HG02610 (cell line): Measurements from ENCODE around the gene FN3KRP.
"Not testable (repeated sequence)": the region's sequence is repeated elsewhere in the genome, so short reads cannot be mapped to it uniquely, and the experiment has no call there.

Source experiments
- ATAC-seq: cut with Tn5 transposase; IDR thresholded peaks from one replicate; pipeline ENCODE4 v1.9.1; 2021; ENCODE audit warnings: mild to moderate bottlenecking, moderate library complexity; ENCODE audit not compliant: unreplicated experiment

Gene FN3KRP

GRCh38 chr17:82740906-82741759 is 24.6 kb downstream of the FN3KRP start:
- ATAC-seq = no peak

- no peak for ATAC-seq
Observed at GRCh38 chr17:82743344-82744219, 27.1 kb downstream of the FN3KRP start.

GRCh38 chr17:82744736-82745135 is 28.2 kb downstream of the FN3KRP start:
- not testable (repeated sequence) for ATAC-seq

- no peak for ATAC-seq
Observed at GRCh38 chr17:82745524-82745923, 29.0 kb downstream of the FN3KRP start.

GRCh38 chr17:82748756-82749155 is 32.2 kb downstream of the FN3KRP start:
- no peak for ATAC-seq

GRCh38 chr17:82750241-82750908 is 33.9 kb downstream of the FN3KRP start:
- ATAC-seq = no peak

GRCh38 chr17:82751171-82751570 is 34.7 kb downstream of the FN3KRP start:
- ATAC-seq = peak; percentile 25

GRCh38 chr17:82751571-82752370 is 35.3 kb downstream of the FN3KRP start, which contains the start of gene TBCD:
TBCD (plus strand) TSS chr17:82752065; CDS start chr17:82752194, 129 bp downstream.
- ATAC-seq = peak; percentile 70

GRCh38 chr17:82752371-82753200 is 36.1 kb downstream of the FN3KRP start:
- peak; percentile 21 for ATAC-seq

GRCh38 chr17:82753201-82753464 is 36.6 kb downstream of the FN3KRP start:
- no peak for ATAC-seq

GRCh38 chr17:82754297-82755208 is 38.0 kb downstream of the FN3KRP start:
- ATAC-seq = no peak

- no peak for ATAC-seq
Observed at GRCh38 chr17:82756166-82756565, 39.7 kb downstream of the FN3KRP start.

- no peak for ATAC-seq
Observed at GRCh38 chr17:82765371-82765770, 48.9 kb downstream of the FN3KRP start.

GRCh38 chr17:82767041-82767754 is 50.7 kb downstream of the FN3KRP start:
- ATAC-seq = no peak

GRCh38 chr17:82769041-82769440 is 52.5 kb downstream of the FN3KRP start:
- no peak for ATAC-seq

GRCh38 chr17:82772026-82772425 is 55.5 kb downstream of the FN3KRP start:
- no peak for ATAC-seq

- not testable (repeated sequence) for ATAC-seq
Observed at GRCh38 chr17:82774456-82774855, 58.0 kb downstream of the FN3KRP start.
